ENCODE data around the gene MCAM.

MCAM gene

GRCh38 chr11:119316729-119317591 is at the start of gene MCAM:
Gene MCAM, minus strand, starts transcription at chr11:119317130. Its CDS starts 29 bp downstream, at chr11:119317101.
- peak within 1 kb of the TSS; percentile 72 for H3K4me3 ChIP-seq (ENCODE audit: low read depth, low read length)

GRCh38 chr11:119365071-119365591 is 48.2 kb upstream of the MCAM start:
- no peak overlapping the region for H3K4me3 ChIP-seq (ENCODE audit: low read depth, low read length)

GRCh38 chr11:119363851-119364590 is 47.1 kb upstream of the MCAM start:
- H3K4me3 ChIP-seq (ENCODE audit: low read depth, low read length) = peak overlapping the region; percentile 27

- H3K4me3 ChIP-seq (ENCODE audit: low read depth, low read length) = no peak overlapping the region
These were observed 46.3 kb upstream of the MCAM start for GRCh38 chr11:119363081-119363850.

GRCh38 chr11:119362741-119363080 is 45.8 kb upstream of the MCAM start:
- H3K4me3 ChIP-seq (ENCODE audit: low read depth, low read length) = no peak overlapping the region

GRCh38 chr11:119361941-119362725 is 45.2 kb upstream of the MCAM start:
- H3K4me3 ChIP-seq (ENCODE audit: low read depth, low read length) = no peak overlapping the region

- no peak overlapping the region for H3K4me3 ChIP-seq (ENCODE audit: low read depth, low read length)
These were observed 44.3 kb upstream of the MCAM start for GRCh38 chr11:119361056-119361787.

- no peak overlapping the region for H3K4me3 ChIP-seq (ENCODE audit: low read depth, low read length)
These were observed 42.7 kb upstream of the MCAM start for GRCh38 chr11:119359365-119360214.

GRCh38 chr11:119357074-119357473 is 40.1 kb upstream of the MCAM start:
- no peak overlapping the region for H3K4me3 ChIP-seq (ENCODE audit: low read depth, low read length)

GRCh38 chr11:119356349-119357031 is 39.6 kb upstream of the MCAM start:
- peak overlapping the region; percentile 50 for H3K4me3 ChIP-seq (ENCODE audit: low read depth, low read length)

GRCh38 chr11:119355091-119355843 is 38.3 kb upstream of the MCAM start:
- no peak overlapping the region for H3K4me3 ChIP-seq (ENCODE audit: low read depth, low read length)

GRCh38 chr11:119352857-119353260 is 35.9 kb upstream of the MCAM start:
- no peak overlapping the region for H3K4me3 ChIP-seq (ENCODE audit: low read depth, low read length)

GRCh38 chr11:119351232-119351631 is 34.3 kb upstream of the MCAM start:
- no peak overlapping the region for H3K4me3 ChIP-seq (ENCODE audit: low read depth, low read length)

GRCh38 chr11:119350302-119350701 is 33.4 kb upstream of the MCAM start:
- no peak overlapping the region for H3K4me3 ChIP-seq (ENCODE audit: low read depth, low read length)

GRCh38 chr11:119347940-119348605 is 31.1 kb upstream of the MCAM start:
- H3K4me3 ChIP-seq (ENCODE audit: low read depth, low read length) = no peak overlapping the region

GRCh38 chr11:119347242-119347641 is 30.3 kb upstream of the MCAM start:
- no peak overlapping the region for H3K4me3 ChIP-seq (ENCODE audit: low read depth, low read length)

GRCh38 chr11:119346605-119347004 is 29.7 kb upstream of the MCAM start, which contains the start of gene MFRP:
Gene MFRP, minus strand, starts transcription at chr11:119346705. Its CDS starts 192 bp downstream, at chr11:119346513.
- H3K4me3 ChIP-seq (ENCODE audit: low read depth, low read length) = no peak within 1 kb of the TSS

Measured in iPS-11a (cell line).